Stomach (tissue), 9 donors: ENCODE measurements around the gene BRD3. TPM values are rescaled to one million over a fixed set of nuclear protein-coding genes. Genes with fewer than 3 reads are reported as not detected.

ENCODE experiments used
- DNase-seq, 2 donors: peaks; one replicate each; pipeline versions ENCODE4 v3.0.0 to v3.0.0-alpha.2; 2013 to 2019
- H3K27ac ChIP-seq, 5 donors: fragments of 200-600 bp in 4 of 5; sonication (generic) in 4 of 5; one replicate each; pipeline ENCODE4 v1.5.1; 2013 to 2019; ENCODE audit warnings: mild to moderate bottlenecking in 1 of 5, moderate library complexity in 1 of 5
- H3K27me3 ChIP-seq, 3 donors: fragments of 200-600 bp; sonication (generic); one replicate each; pipeline ENCODE4 v1.5.1; 2017 to 2019; ENCODE audit warnings: mixed run types in 1 of 3
- H3K36me3 ChIP-seq, 4 donors: fragments of 200-600 bp; sonication (generic); 1 replicate in 3 of 4; 2 replicates in 1 of 4; pipeline ENCODE4 v1.5.1; 2016 to 2019
- H3K4me1 ChIP-seq, 4 donors: fragments of 200-600 bp; sonication (generic); one replicate each; pipeline ENCODE4 v1.5.1; 2016 to 2019
- H3K4me3 ChIP-seq, 4 donors: fragments of 200-600 bp; sonication (generic) in 3 of 4; one replicate each; pipeline ENCODE4 v1.5.1; 2016 to 2019; ENCODE audit warnings: mild to moderate bottlenecking in 1 of 4
- H3K9me3 ChIP-seq, 4 donors: fragments of 200-600 bp; sonication (generic); one replicate each; pipeline ENCODE4 v1.5.1; 2016 to 2019
- CTCF ChIP-seq, 7 experiments: fragments of 450-650 bp in 4 of 7; fragments of 200-600 bp in 3 of 7; sonication (generic) in 3 of 7; IDR thresholded peaks; one replicate each; pipeline ENCODE4 v1.5.1; 2016 to 2019; ENCODE audit warnings: antibody characterized with exemption in 7 of 7, control low read depth in 2 of 7, mild to moderate bottlenecking in 1 of 7
- EP300 ChIP-seq: sonication (generic); formaldehyde crosslinking; IDR thresholded peaks from one replicate; pipeline ENCODE4 v1.6.1; 2017; ENCODE audit warnings: antibody characterized with exemption
- POLR2A ChIP-seq, 4 donors: fragments of 450-650 bp; IDR thresholded peaks; one replicate each; pipeline ENCODE4 v1.6.1; 2016; ENCODE audit warnings: antibody characterized with exemption in 4 of 4, control low read depth in 2 of 4, mild to moderate bottlenecking in 1 of 4, moderate library complexity in 1 of 4
- POLR2AphosphoS5 ChIP-seq, 3 donors: sonication (generic); formaldehyde crosslinking; IDR thresholded peaks; one replicate each; pipeline ENCODE4 v1.6.1; 2016; ENCODE audit warnings: antibody characterized with exemption in 3 of 3
- WGBS, 5 donors: extraction: QIAGEN DNeasy Blood & Tissue Kit in 3 of 5; methylation state at CpG; one replicate each; pipeline versions ENCODE4 v1.1.5 to v1.1.7; 2013 to 2018; 5-methylcytosine and 5-hydroxymethylcytosine counted together
- intact Hi-C: fragments of 100-400 bp; cut with DNase I; formaldehyde crosslinking; loops from one replicate; pipeline ENCODE4 v1.15.1; 2023; ENCODE audit warnings: low total_unique reads
- polyA plus RNA-seq, 3 donors: library from polyadenylated mRNA; stranded (reverse); fragments of 200-250 nt; gene quantifications; one replicate each; pipeline ENCODE4 v1.2.3, GENCODE V29; 2013
- total RNA-seq, 5 donors: library from RNA; depleted of rRNA; stranded (reverse); fragments of >200 nt; gene quantifications; one replicate each; pipeline versions ENCODE4 v1.1.0 to v1.2.3, GENCODE V29; 2014 to 2016
- donor health status: healthy with polysubstance abuse.
- donor health status: Bipolar disorder and iron deficiency.
- donor health status: healthy.

BRD3 gene
- total and polyA plus RNA-seq, 8 donors = 6.4 to 29.0 (median 16.7) TPM

GRCh38 chr9:134069480-134070399 lies 1.9 kb upstream of the BRD3 start:
- no peak for TF ChIP-seq POLR2A (IDR thresholded peaks at IDR 0.05)
- no peak for TF ChIP-seq POLR2AphosphoS5 (IDR thresholded peaks at IDR 0.05)
- TF ChIP-seq EP300 = no peak
- TF ChIP-seq CTCF (IDR thresholded peaks at IDR 0.05) = no peak
- Histone ChIP-seq H3K9me3 (no peaks in the 10 kb centered on the region), H3K4me3 (peak overlapping the region in 1 of 4 donors; percentile 66), H3K27me3 (peaks cover 0 to 25% (median 0%) of the 10 kb centered on the region in 3 donors), H3K27ac (no peak overlapping the region), H3K4me1 (peaks cover 10 to 30% (median 29%) of the 10 kb centered on the region in 4 donors), H3K36me3 (no peaks in the 10 kb centered on the region)
- 71 to 79% (median 76%) methylated on average over 11 to 12 of the region's 12 CpGs for WGBS, 5 donors
- intact Hi-C loops = no loop called here
- peak; percentile 9 to 16 for DNase-seq

- H3K27ac ChIP-seq = peak overlapping the region; percentile 92 to 100 (median 98)
- peaks cover 0 to 25% (median 0%) of the 10 kb centered on the region in 3 donors for H3K27me3 ChIP-seq
- H3K36me3 ChIP-seq = no peaks in the 10 kb centered on the region
- peak overlapping the region; percentile 66 to 92 (median 86) for H3K4me3 ChIP-seq
- TF ChIP-seq CTCF (IDR thresholded peaks at IDR 0.05) (no peak), POLR2A (IDR thresholded peaks at IDR 0.05) (no peak), POLR2AphosphoS5 (IDR thresholded peaks at IDR 0.05) (no peak), EP300 (no peak)
- 9 to 26% (median 9%) methylated on average over 30 to 31 of the region's 31 CpGs for WGBS, 5 donors
- no peaks in the 10 kb centered on the region for H3K9me3 ChIP-seq
- H3K4me1 ChIP-seq = peaks cover 16 to 37% (median 36%) of the 10 kb centered on the region in 4 donors
- intact Hi-C loops = no loop called here
- DNase-seq = peak; percentile 26 to 29
Measured at GRCh38 chr9:134068744-134069479, 1.1 kb upstream of the BRD3 start.

- Histone ChIP-seq H3K9me3 (no peaks in the 10 kb centered on the region), H3K4me3 (peak overlapping the region; percentile 76 to 92 (median 86)), H3K27ac (peak overlapping the region; percentile 80 to 100 (median 98)), H3K36me3 (no peaks in the 10 kb centered on the region), H3K4me1 (peaks cover 33 to 55% (median 53%) of the 10 kb centered on the region in 4 donors), H3K27me3 (peaks cover 0 to 25% (median 0%) of the 10 kb centered on the region in 3 donors)
- intact Hi-C loops = no loop called here
- TF ChIP-seq CTCF (IDR thresholded peaks at IDR 0.05) = no peak
- TF ChIP-seq POLR2AphosphoS5 (IDR thresholded peaks at IDR 0.05) = no peak
- no peak for TF ChIP-seq EP300
- no peak for TF ChIP-seq POLR2A (IDR thresholded peaks at IDR 0.05)
- 0 to 1% (median 0%) methylated on average over 41 to 125 of the region's 126 CpGs for WGBS, 5 donors
- peak; percentile 34 to 81 for DNase-seq
Measured at GRCh38 chr9:134066913-134067851, 644 bp downstream of the BRD3 start.
